ENCODE measurements around the gene PEX26.

Gene PEX26

GRCh38 chr22:18079706-18080233 is 2.0 kb downstream of the PEX26 start:
- no peak overlapping the region for H3K4me3 ChIP-seq (replicated peaks in 1 of 2; ENCODE audit: low read depth in 2 of 2, low read length in 2 of 2)
- DNase-seq (ENCODE audit: low read depth in 2 of 2) = no peak
- no peak for TF ChIP-seq CTCF (IDR thresholded peaks at IDR 0.05; ENCODE audit: low read depth, low read length)

DNA sequence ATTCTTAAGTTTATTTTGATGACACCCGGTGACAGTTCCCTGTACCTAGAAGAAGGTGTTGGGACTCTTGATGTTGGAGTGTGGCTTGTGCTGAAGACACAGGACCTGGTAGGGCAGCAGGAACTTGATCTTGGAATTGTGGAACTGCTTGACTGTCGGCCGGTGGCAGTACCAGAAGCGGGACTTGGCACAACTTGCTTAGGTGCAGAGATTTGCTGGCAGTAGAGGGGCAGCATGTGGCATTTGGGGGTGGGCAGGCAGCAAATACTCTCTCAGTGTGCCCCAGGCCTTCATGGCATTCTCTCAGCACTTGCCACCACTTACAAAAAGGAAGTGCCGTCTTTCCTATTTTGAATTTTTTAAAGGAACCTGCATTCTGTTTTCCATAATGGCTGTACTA is 3.6 kb downstream of the PEX26 start:
- H3K4me3 ChIP-seq (replicated peaks in 1 of 2; ENCODE audit: low read depth in 2 of 2, low read length in 2 of 2) = no peak overlapping the region
- no peak for TF ChIP-seq CTCF (IDR thresholded peaks at IDR 0.05; ENCODE audit: low read depth, low read length)
- DNase-seq (ENCODE audit: low read depth in 2 of 2) = no peak

DNA sequence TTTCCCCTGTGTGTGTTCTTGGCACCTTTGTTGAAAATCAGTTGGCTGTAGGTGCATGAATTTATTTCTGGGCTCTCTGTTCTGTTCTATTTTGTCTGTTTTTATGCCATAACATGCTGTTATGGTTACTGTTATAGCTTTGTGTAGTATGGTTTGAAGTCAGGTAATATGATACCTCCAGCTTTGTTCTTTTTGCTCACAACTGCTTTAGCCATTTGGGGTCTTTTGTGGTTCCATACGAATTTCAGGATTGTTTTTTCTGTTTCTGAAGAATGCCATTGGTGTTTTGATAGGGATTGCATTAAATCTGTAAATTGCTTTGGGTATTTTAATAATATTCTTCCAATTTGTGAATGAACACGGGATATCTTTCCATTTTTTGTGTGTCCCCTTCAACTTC is 4.7 kb downstream of the PEX26 start:
- no peak for DNase-seq (ENCODE audit: low read depth in 2 of 2)

DNA sequence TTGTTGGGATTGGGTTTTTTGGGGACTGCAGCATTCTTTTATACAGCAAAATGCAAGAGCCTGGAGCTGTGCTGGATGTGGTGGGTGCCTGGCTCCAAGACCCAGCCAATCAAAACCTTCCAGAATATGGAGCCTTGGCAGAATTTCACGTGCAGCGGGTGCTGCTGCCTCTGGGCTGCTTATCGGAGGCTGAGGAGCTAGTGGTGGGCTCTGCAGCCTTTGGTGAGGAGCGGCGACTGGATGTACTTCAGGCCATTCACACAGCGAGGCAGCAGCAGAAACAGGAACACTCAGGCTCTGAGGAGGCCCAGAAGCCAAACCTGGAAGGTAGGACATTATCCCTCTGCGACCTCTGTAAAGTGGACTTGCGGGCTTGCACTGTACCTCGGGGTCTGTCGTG is 5.6 kb downstream of the PEX26 start:
- no peak overlapping the region for H3K4me3 ChIP-seq (replicated peaks in 1 of 2; ENCODE audit: low read depth in 2 of 2, low read length in 2 of 2)
- no peak for TF ChIP-seq CTCF (IDR thresholded peaks at IDR 0.05; ENCODE audit: low read depth, low read length)
- DNase-seq (ENCODE audit: low read depth in 2 of 2) = no peak

More for the DNA sequence above, 4.7 kb downstream of the PEX26 start:
- H3K4me3 ChIP-seq (replicated peaks in 1 of 2; ENCODE audit: low read depth in 2 of 2, low read length in 2 of 2) = no peak overlapping the region
- no peak for TF ChIP-seq CTCF (IDR thresholded peaks at IDR 0.05; ENCODE audit: low read depth, low read length)

DNA sequence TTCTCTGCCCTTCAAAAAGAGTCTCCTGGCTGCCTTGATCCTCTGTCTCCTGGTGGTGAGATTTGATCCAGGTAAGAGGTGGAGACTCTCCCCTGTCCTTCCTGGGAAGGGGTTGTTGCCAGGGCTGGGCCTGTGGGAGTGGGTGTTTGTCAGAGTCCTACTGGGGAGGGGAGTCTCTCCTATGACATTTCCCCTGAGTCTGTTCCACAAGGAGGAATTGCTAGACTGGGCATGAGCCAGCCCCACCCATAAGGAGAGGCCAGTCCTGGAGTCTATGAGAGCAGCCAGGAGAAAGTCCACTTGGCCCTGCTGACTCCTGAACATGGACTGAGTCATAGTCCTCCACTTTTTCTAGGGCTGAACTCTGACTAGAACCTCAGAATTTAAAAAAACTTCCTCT is 7.4 kb downstream of the PEX26 start:
- no peak for TF ChIP-seq CTCF (IDR thresholded peaks at IDR 0.05; ENCODE audit: low read depth, low read length)
- peak; percentile 19 to 58 for DNase-seq (ENCODE audit: low read depth in 2 of 2)
- no peak overlapping the region for H3K4me3 ChIP-seq (replicated peaks in 1 of 2; ENCODE audit: low read depth in 2 of 2, low read length in 2 of 2)

GRCh38 chr22:18087350-18087855 is 9.6 kb downstream of the PEX26 start:
- no peak overlapping the region for H3K4me3 ChIP-seq (replicated peaks in 1 of 2; ENCODE audit: low read depth in 2 of 2, low read length in 2 of 2)
- DNase-seq (ENCODE audit: low read depth in 2 of 2) = no peak
- TF ChIP-seq CTCF (IDR thresholded peaks at IDR 0.05; ENCODE audit: low read depth, low read length) = no peak

Data from cardiac fibroblast (primary cell).